ENCODE data around the gene TUG1.

TUG1 gene
- 69.6 to 202 (median 120) reads per million in 9 experiments for total RNA-seq

DNA sequence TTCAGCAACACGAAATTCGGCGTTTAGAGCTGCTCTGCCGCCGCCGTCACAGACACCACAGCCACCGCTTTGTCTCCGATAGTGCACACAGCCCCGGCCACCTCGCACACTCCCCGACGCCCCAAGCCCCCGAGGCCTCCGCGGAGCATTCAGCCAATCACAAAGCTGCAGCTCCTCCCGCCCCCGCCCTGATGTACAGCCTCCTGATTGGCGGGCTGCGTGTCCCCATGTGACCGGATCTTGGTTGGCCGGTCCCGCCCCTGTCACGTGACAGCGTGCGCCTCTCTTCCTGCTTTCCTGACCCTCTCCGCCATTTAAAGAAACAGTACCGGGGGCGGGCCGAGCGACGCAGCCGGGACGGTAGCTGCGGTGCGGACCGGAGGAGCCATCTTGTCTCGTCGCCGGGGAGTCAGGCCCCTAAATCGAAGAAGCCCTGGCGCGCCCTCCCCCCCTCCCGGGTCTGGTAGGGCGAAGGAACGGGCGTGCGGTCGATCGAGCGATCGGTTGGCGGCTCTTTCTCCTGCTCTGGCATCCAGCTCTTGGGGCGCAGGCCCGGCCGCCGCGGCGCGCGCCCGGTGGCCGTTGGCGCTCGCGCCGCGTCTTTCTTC, at the start of gene TUG1:
Gene TUG1 (plus strand): TSS at position 342 of the 608 bp plus-strand sequence.
- H3K4me3 Mint-ChIP-seq: peak within 1 kb of the TSS; percentile 86 to 87
- peak; percentile 89 for ATAC-seq (replicated peaks)
- peaks cover 24 to 34% of the 10 kb centered on the region in 2 donors for H3K4me1 Mint-ChIP-seq (ENCODE audit: low read depth in 2 of 2)
- peak; percentile 95 to 96 (median 95) for DNase-seq
- H3K27me3 Mint-ChIP-seq: no peaks in the 10 kb centered on the region
- peaks cover 35% of the 10 kb centered on the region for H3K36me3 Mint-ChIP-seq (ENCODE audit: insufficient read depth)
- H3K9me3 Mint-ChIP-seq: peaks cover 4 to 7% of the 10 kb centered on the region in 2 donors
- H3K27ac Mint-ChIP-seq: peak within 1 kb of the TSS; percentile 93 to 94

- Mint-ChIP-seq H3K9me3 (no peaks in the 10 kb centered on the region), H3K36me3 (ENCODE audit: insufficient read depth) (peaks cover 8% of the 10 kb centered on the region), H3K27me3 (no peaks in the 10 kb centered on the region), H3K27ac (no peak overlapping the region), H3K4me1 (ENCODE audit: low read depth in 2 of 2) (peaks cover 8 to 9% of the 10 kb centered on the region in 2 donors), H3K4me3 (peak overlapping the region in 1 of 2 donors; percentile 60)
- DNase-seq (no peak), ATAC-seq (replicated peaks) (no peak)
Observed at GRCh38 chr22:30919973-30920372, 49.1 kb upstream of the TUG1 start.

GRCh38 chr22:30920407-30920806, 48.7 kb upstream of the TUG1 start:
- Mint-ChIP-seq H3K9me3 (no peaks in the 10 kb centered on the region), H3K36me3 (ENCODE audit: insufficient read depth) (peaks cover 8% of the 10 kb centered on the region), H3K4me3 (peak overlapping the region; percentile 60 to 77), H3K4me1 (ENCODE audit: low read depth in 2 of 2) (peaks cover 8 to 9% of the 10 kb centered on the region in 2 donors), H3K27me3 (no peaks in the 10 kb centered on the region), H3K27ac (no peak overlapping the region)
- peak; percentile 82 for ATAC-seq (replicated peaks)
- DNase-seq: peak; percentile 81 to 86 (median 82)

GRCh38 chr22:30921108-30921507, 48.0 kb upstream of the TUG1 start:
- Mint-ChIP-seq H3K9me3 (no peaks in the 10 kb centered on the region), H3K36me3 (ENCODE audit: insufficient read depth) (peaks cover 11% of the 10 kb centered on the region), H3K4me3 (peak overlapping the region; percentile 77 to 80), H3K27ac (peak overlapping the region; percentile 85 to 90), H3K4me1 (ENCODE audit: low read depth in 2 of 2) (peaks cover 8 to 9% of the 10 kb centered on the region in 2 donors), H3K27me3 (no peaks in the 10 kb centered on the region)
- ATAC-seq (replicated peaks) (no peak), DNase-seq (no peak)

DNA sequence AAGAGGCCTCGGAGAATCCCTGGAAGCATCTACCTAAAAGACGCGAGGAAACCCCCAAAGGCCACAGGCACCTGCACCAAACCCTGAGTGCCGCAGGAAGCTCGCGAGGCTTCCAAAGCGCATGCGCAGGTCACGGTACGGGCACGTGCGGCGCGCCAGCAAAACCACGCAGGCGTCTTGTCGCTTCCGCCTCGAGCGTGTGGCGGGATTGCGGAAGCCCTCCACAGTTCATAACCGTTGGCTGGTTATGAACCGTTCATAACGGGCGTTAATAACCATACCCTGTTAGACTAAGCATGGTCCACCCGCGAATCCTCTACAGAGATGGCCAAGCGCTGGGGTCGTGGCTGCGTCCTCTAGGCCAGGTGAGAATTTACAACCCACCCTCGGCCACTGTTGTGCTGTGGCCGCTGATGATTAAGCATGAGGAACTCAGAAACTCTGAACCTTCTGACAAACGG, 46.9 kb upstream of the TUG1 start:
- ATAC-seq (replicated peaks) (peak; percentile 77), DNase-seq (peak; percentile 64 to 70 (median 68))
- peak overlapping the region; percentile 85 to 90 for H3K27ac Mint-ChIP-seq
- peaks cover 20% of the 10 kb centered on the region for H3K36me3 Mint-ChIP-seq (ENCODE audit: insufficient read depth)
- peaks cover 8 to 9% of the 10 kb centered on the region in 2 donors for H3K4me1 Mint-ChIP-seq (ENCODE audit: low read depth in 2 of 2)
- peak overlapping the region; percentile 77 to 80 for H3K4me3 Mint-ChIP-seq
- H3K27me3 Mint-ChIP-seq: no peaks in the 10 kb centered on the region
- no peaks in the 10 kb centered on the region for H3K9me3 Mint-ChIP-seq

DNA sequence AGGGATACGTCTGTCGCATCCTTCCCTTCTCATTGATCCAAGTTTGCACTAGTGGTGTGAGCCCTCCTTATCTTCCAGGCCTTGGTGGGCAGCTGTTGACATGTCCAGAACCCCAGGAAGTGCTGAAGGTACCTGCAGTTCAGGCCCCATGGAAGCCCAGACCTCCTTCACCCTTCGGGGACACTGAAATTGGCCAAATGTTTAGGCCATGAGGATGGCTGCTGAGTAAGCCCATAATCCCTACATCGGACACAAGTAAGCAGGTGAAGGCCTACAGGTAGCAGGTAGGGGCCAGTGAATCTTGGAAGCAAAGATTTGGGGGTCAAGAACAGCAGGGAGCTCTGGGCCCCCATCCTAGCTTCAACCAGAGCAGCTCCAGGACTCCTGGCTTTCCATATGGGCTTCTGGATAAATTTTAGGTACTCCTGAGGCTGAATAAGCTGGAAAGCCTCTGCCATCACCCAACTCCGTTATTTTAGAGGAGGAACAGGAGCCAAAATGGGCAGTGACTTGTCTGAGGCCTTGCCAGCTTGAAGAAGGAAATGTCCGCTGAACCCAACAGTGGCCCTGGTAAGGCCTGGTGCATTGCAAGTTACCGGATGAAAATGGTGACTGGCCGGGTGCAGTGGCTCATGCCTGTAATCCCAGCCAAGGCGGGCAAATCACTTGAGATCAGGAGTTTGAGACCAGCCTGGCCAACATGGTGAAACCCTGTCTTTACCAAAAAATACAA, 45.7 kb upstream of the TUG1 start:
- ATAC-seq (replicated peaks) (no peak), DNase-seq (no peak)
- H3K27me3 Mint-ChIP-seq: no peaks in the 10 kb centered on the region
- H3K4me1 Mint-ChIP-seq (ENCODE audit: low read depth in 2 of 2): peaks cover 8 to 9% of the 10 kb centered on the region in 2 donors
- H3K4me3 Mint-ChIP-seq: no peak overlapping the region
- H3K36me3 Mint-ChIP-seq (ENCODE audit: insufficient read depth): peaks cover 24% of the 10 kb centered on the region
- H3K27ac Mint-ChIP-seq: peak overlapping the region; percentile 23 to 44
- H3K9me3 Mint-ChIP-seq: no peaks in the 10 kb centered on the region

- H3K27me3 Mint-ChIP-seq: no peaks in the 10 kb centered on the region
- H3K27ac Mint-ChIP-seq: peak overlapping the region in 1 of 2 donors; percentile 0
- H3K4me3 Mint-ChIP-seq: no peak overlapping the region
- peaks cover 7 to 8% of the 10 kb centered on the region in 2 donors for H3K4me1 Mint-ChIP-seq (ENCODE audit: low read depth in 2 of 2)
- H3K9me3 Mint-ChIP-seq: no peaks in the 10 kb centered on the region
- H3K36me3 Mint-ChIP-seq (ENCODE audit: insufficient read depth): peaks cover 44% of the 10 kb centered on the region
- no peak for ATAC-seq (replicated peaks)
- no peak for DNase-seq
Observed at GRCh38 chr22:30925667-30926066, 43.4 kb upstream of the TUG1 start.

- Mint-ChIP-seq H3K27ac (peak overlapping the region in 1 of 2 donors; percentile 69), H3K36me3 (ENCODE audit: insufficient read depth) (peaks cover 54% of the 10 kb centered on the region)
Observed at GRCh38 chr22:30926706-30927105, 42.4 kb upstream of the TUG1 start.

GRCh38 chr22:30927806-30928205, 41.3 kb upstream of the TUG1 start:
- peak overlapping the region in 1 of 2 donors; percentile 5 for H3K27ac Mint-ChIP-seq
- no peaks in the 10 kb centered on the region for H3K27me3 Mint-ChIP-seq
- ATAC-seq (replicated peaks) (no peak), DNase-seq (no peak)
- H3K4me3 Mint-ChIP-seq: no peak overlapping the region
- H3K36me3 Mint-ChIP-seq (ENCODE audit: insufficient read depth): peaks cover 49% of the 10 kb centered on the region
- peaks cover 4 to 11% of the 10 kb centered on the region in 2 donors for H3K4me1 Mint-ChIP-seq (ENCODE audit: low read depth in 2 of 2)
- H3K9me3 Mint-ChIP-seq: no peaks in the 10 kb centered on the region

More at GRCh38 chr22:30926706-30927105, 42.4 kb upstream of the TUG1 start:
- H3K4me3 Mint-ChIP-seq: no peak overlapping the region
- no peaks in the 10 kb centered on the region for H3K27me3 Mint-ChIP-seq
- DNase-seq (no peak), ATAC-seq (replicated peaks) (no peak)
- peaks cover 4 to 12% of the 10 kb centered on the region in 2 donors for H3K4me1 Mint-ChIP-seq (ENCODE audit: low read depth in 2 of 2)
- H3K9me3 Mint-ChIP-seq: no peaks in the 10 kb centered on the region

GRCh38 chr22:30928401-30928800, 40.7 kb upstream of the TUG1 start:
- no peaks in the 10 kb centered on the region for H3K9me3 Mint-ChIP-seq
- H3K4me1 Mint-ChIP-seq (ENCODE audit: low read depth in 2 of 2): peaks cover 4 to 11% of the 10 kb centered on the region in 2 donors
- H3K27me3 Mint-ChIP-seq: no peaks in the 10 kb centered on the region
- ATAC-seq (replicated peaks) (no peak), DNase-seq (no peak)
- no peak overlapping the region for H3K4me3 Mint-ChIP-seq
- H3K36me3 Mint-ChIP-seq (ENCODE audit: insufficient read depth): peaks cover 51% of the 10 kb centered on the region
- no peak overlapping the region for H3K27ac Mint-ChIP-seq

DNA sequence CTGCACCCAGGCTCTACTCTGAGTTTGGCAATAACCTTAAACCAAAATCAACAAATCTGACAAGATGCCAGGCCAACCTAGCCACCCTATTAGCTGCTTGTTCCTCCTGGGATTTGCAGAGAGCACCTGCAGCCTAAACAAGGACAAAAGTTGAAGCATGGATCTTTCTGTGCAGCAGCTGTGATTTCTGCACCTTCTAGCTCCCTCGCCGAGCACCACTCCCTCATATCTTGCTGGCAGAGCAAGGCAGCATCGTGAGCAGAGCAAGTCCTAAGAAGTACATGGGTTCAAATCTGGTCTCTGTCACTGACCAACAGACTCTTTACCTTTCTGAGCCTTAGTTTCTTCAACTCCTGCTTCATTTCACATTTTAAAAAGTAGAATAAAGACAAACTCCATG, 38.8 kb upstream of the TUG1 start:
- no peaks in the 10 kb centered on the region for H3K27me3 Mint-ChIP-seq
- no peak for ATAC-seq (replicated peaks)
- peaks cover 4 to 15% of the 10 kb centered on the region in 2 donors for H3K4me1 Mint-ChIP-seq (ENCODE audit: low read depth in 2 of 2)
- peak overlapping the region in 1 of 2 donors; percentile 22 for H3K27ac Mint-ChIP-seq
- peaks cover 63% of the 10 kb centered on the region for H3K36me3 Mint-ChIP-seq (ENCODE audit: insufficient read depth)
- H3K4me3 Mint-ChIP-seq: no peak overlapping the region
- DNase-seq: no peak
- H3K9me3 Mint-ChIP-seq: no peaks in the 10 kb centered on the region

DNA sequence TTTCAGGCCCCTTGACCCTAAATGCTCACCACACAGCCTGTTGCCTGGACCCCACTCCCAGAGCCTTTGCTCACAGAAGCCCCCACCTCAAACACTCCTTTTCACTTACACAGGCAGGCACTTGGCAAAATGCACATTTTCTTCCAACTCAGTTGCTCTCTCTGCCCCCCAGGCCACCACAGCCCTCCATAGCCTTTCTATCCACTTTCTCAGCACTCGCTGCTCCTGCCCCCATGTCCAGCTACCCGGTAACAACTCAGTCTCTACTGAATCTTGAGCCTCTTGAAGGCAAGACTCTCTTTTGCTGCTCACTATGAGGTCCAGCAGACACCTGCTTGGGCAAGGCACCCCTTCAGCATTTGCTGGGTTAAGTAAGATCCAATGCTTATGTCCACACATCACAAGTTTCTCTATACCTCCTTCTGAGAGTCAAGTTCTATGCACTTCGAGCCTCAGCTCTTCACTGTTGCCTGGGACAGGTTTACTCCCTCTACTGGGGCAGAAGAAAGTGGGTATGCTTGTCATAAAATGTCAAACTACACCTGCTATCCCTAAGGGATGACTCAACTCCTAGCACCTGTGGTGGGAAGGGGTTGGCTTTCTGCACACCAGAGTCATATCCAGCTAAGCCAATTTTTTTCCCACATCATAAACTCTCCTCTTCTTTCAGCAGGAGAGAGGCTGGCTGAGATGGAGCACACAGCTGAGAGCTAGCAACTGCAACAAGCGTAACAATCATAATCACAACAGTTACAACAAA, 37.3 kb upstream of the TUG1 start:
- H3K36me3 Mint-ChIP-seq (ENCODE audit: insufficient read depth): peaks cover 70% of the 10 kb centered on the region

DNA sequence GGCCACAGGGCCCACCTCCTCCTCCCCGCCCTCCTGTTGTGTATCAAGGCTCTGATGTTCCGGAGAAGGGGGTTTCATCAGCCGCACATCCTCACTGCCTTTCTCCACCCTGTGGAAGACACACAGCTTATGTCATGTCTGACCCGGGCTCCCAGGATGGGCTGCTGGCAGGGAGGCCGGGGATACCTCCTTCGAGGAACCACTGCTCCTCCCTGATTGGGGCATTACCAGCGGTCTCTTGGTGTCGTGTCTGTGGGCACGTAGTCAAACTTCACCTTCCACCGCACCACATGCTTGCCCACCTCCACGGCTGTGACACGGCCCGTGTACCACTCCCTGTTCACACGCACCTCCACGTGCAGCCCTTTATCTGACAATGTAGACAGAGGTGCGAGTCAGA, 36.4 kb upstream of the TUG1 start:
- Mint-ChIP-seq H3K4me1 (ENCODE audit: low read depth in 2 of 2) (peaks cover 4 to 15% of the 10 kb centered on the region in 2 donors), H3K9me3 (no peaks in the 10 kb centered on the region), H3K27ac (no peak overlapping the region), H3K27me3 (no peaks in the 10 kb centered on the region), H3K4me3 (no peak overlapping the region), H3K36me3 (ENCODE audit: insufficient read depth) (peaks cover 71% of the 10 kb centered on the region)
- no peak for ATAC-seq (replicated peaks)
- DNase-seq: no peak

More for the DNA sequence above, 37.3 kb upstream of the TUG1 start:
- ATAC-seq (replicated peaks) (no peak), DNase-seq (no peak)
- Mint-ChIP-seq H3K4me3 (no peak overlapping the region), H3K4me1 (ENCODE audit: low read depth in 2 of 2) (peaks cover 4 to 15% of the 10 kb centered on the region in 2 donors), H3K9me3 (no peaks in the 10 kb centered on the region), H3K27me3 (no peaks in the 10 kb centered on the region), H3K27ac (peak overlapping the region; percentile 30 to 89)
